Measurements from ENCODE around the gene RRP1. TPM values are rescaled to one million over a fixed set of nuclear protein-coding genes. Genes with fewer than 3 reads are reported as not detected.

Gene RRP1
- total and polyA plus RNA-seq, 2 of the 13 experiments (the other 11 are each of a cell fraction or from before 2014, with no cell fraction given), result 20.1 to 35.1 TPM

- no peak for TF ChIP-seq ZNF503 (CRISPR knock-in tag; IDR thresholded peaks at IDR 0.05)
- no peak for TF ChIP-seq ZC3H4 (CRISPR knock-in tag; IDR thresholded peaks at IDR 0.05; ENCODE audit: borderline replicate concordance)
- no peak for TF ChIP-seq ZNF878 (CRISPR knock-in tag; IDR thresholded peaks at IDR 0.05)
- no peak for TF ChIP-seq MAF1 (CRISPR knock-in tag; IDR thresholded peaks at IDR 0.05; ENCODE audit: borderline replicate concordance)
- no peak for TF ChIP-seq ZKSCAN5 (CRISPR knock-in tag; IDR thresholded peaks at IDR 0.05)
- no peak for TF ChIP-seq ZNF564 (CRISPR knock-in tag; IDR thresholded peaks at IDR 0.05)
- TF ChIP-seq ZNF652 (CRISPR knock-in tag; IDR thresholded peaks at IDR 0.05; ENCODE audit: borderline replicate concordance, low read depth), result no peak
- TF ChIP-seq ZNF142 (CRISPR knock-in tag; IDR thresholded peaks at IDR 0.05), result no peak
- no peak for TF ChIP-seq KDM4B (CRISPR knock-in tag; IDR thresholded peaks at IDR 0.05)
Observed at GRCh38 chr21:43745772-43746517, 43.4 kb upstream of the RRP1 start (continued).
